Camera-type eye (tissue), 1 donor: ENCODE data around the gene AGFG1. TPM values are rescaled to one million over a fixed set of nuclear protein-coding genes. Genes with fewer than 3 reads are reported as not detected.

ENCODE experiments used
- total RNA-seq: library from RNA; depleted of rRNA; stranded (reverse); fragments of >200 nt; gene quantifications from one replicate; pipeline ENCODE4 v1.2.3, GENCODE V29; 2014

Gene AGFG1, protein sequence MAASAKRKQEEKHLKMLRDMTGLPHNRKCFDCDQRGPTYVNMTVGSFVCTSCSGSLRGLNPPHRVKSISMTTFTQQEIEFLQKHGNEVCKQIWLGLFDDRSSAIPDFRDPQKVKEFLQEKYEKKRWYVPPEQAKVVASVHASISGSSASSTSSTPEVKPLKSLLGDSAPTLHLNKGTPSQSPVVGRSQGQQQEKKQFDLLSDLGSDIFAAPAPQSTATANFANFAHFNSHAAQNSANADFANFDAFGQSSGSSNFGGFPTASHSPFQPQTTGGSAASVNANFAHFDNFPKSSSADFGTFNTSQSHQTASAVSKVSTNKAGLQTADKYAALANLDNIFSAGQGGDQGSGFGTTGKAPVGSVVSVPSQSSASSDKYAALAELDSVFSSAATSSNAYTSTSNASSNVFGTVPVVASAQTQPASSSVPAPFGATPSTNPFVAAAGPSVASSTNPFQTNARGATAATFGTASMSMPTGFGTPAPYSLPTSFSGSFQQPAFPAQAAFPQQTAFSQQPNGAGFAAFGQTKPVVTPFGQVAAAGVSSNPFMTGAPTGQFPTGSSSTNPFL
- total RNA-seq, result 73.6 TPM

DNA sequence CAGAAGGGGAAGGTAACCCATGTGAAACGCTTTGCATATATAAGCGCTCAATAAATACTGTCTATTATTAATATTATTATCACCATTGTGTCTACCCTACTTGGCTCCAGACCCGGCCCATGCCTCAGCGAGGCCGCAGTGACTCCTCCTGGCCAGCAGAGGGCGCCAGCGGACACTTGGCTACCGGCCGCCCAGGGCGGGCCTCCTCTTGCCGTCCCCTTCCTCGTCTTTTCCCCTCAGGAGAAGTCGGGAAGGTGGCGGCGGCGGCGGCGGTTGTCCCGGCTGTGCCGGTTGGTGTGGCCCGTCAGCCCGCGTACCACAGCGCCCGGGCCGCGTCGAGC lies at the start of gene AGFG1:
AGFG1 (plus strand) TSS at position 233 of the 341 bp plus-strand sequence. CDS start 266 bp downstream, outside the sequence.

DNA sequence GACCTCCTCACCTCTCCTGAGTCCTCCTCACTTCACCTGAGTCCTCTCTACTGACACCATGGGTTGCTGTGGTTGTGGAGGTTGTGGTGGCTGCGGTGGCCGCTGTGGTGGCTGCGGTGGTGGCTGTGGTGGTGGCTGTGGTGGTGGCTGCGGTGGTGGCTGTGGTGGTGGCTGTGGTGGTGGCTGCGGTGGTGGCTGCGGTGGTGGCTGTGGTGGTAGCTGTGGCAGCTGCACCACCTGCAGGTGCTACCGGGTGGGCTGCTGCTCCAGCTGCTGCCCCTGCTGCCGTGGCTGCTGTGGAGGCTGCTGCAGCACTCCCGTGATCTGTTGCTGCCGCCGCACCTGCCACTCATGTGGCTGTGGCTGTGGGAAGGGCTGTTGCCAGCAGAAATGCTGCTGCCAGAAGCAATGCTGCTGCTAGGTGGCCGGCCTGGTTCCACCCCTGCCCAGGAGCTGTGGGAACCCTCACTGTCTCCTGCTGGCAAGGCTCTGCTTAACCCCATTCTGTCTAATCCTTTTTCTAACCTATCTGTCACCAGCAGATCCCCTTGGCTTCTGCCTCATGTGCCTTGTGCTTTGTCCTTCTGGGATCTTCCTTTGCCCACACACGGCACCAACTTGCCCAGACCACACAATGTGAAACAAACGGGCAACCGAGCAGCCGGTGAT lies 127.0 kb downstream of the AGFG1 start, which contains the start of gene SCYGR2:
SCYGR2 (plus strand) TSS at position 59 of the 669 bp plus-strand sequence; CDS start at position 59, 0 bp downstream.

Other genes starting within 250 kb of the AGFG1 start
- 115 TPM for gene MFF, start 146.9 kb upstream of the AGFG1 start, total RNA-seq
- not detected for gene TM4SF20, start 92.8 kb upstream of the AGFG1 start, total RNA-seq
- not detected for gene SCYGR1, start 84.2 kb upstream of the AGFG1 start, total RNA-seq
- gene SCYGR2, start 126.7 kb downstream of the AGFG1 start, total RNA-seq, result not detected
- not detected for gene SCYGR3, start 142.7 kb downstream of the AGFG1 start, total RNA-seq
- not detected for gene SCYGR4, start 145.3 kb downstream of the AGFG1 start, total RNA-seq
- not detected for gene SCYGR5, start 194.6 kb downstream of the AGFG1 start, total RNA-seq
- 3.1 TPM for gene SLC19A3, start 245.9 kb downstream of the AGFG1 start, total RNA-seq